ENCODE results near the gene SLC17A9. TPM values are rescaled to one million over a fixed set of nuclear protein-coding genes. Genes with fewer than 3 reads are reported as not detected.

SLC17A9 gene
- total and polyA plus RNA-seq, 2 experiments from 2014 or later = 32.0 to 39.3 TPM

GRCh38 chr20:63015147-63015661 is 62.7 kb downstream of the SLC17A9 start:
- Histone ChIP-seq H3K4me1 (ENCODE audit: insufficient read depth) (peaks cover 16% of the 10 kb centered on the region), H3K9me2 (ENCODE audit: insufficient read depth) (no peaks in the 10 kb centered on the region), H2AFZ (no peak overlapping the region), H3K4me2 (peak overlapping the region; percentile 77), H4K20me1 (replicated peaks; ENCODE audit: insufficient read depth) (no peaks in the 10 kb centered on the region), H3K79me2 (replicated peaks; ENCODE audit: insufficient read depth) (no peaks in the 10 kb centered on the region), H3F3A (replicated peaks; ENCODE audit: low read depth) (peaks cover 19% of the 10 kb centered on the region), H3K4me3 (peak overlapping the region; percentile 50; the same call in 1 of the 2 replicates), H3K27ac (ENCODE audit: low read depth) (no peak overlapping the region), H3K27me3 (ENCODE audit: insufficient read depth) (peaks cover 17% of the 10 kb centered on the region), H3K36me3 (ENCODE audit: insufficient read depth) (peaks cover 7% of the 10 kb centered on the region; the same call in 1 of the 2 replicates)
- ATAC-seq (peak; percentile 10), DNase-seq (ENCODE audit: low spot score) (no peak)
- H3K27ac Mint-ChIP-seq = no peak overlapping the region
- peaks cover 26% of the 10 kb centered on the region for H3K36me3 Mint-ChIP-seq (ENCODE audit: low read depth)
- H3K4me1 Mint-ChIP-seq = peaks cover 29% of the 10 kb centered on the region
- TF ChIP-seq, protein P1, sequence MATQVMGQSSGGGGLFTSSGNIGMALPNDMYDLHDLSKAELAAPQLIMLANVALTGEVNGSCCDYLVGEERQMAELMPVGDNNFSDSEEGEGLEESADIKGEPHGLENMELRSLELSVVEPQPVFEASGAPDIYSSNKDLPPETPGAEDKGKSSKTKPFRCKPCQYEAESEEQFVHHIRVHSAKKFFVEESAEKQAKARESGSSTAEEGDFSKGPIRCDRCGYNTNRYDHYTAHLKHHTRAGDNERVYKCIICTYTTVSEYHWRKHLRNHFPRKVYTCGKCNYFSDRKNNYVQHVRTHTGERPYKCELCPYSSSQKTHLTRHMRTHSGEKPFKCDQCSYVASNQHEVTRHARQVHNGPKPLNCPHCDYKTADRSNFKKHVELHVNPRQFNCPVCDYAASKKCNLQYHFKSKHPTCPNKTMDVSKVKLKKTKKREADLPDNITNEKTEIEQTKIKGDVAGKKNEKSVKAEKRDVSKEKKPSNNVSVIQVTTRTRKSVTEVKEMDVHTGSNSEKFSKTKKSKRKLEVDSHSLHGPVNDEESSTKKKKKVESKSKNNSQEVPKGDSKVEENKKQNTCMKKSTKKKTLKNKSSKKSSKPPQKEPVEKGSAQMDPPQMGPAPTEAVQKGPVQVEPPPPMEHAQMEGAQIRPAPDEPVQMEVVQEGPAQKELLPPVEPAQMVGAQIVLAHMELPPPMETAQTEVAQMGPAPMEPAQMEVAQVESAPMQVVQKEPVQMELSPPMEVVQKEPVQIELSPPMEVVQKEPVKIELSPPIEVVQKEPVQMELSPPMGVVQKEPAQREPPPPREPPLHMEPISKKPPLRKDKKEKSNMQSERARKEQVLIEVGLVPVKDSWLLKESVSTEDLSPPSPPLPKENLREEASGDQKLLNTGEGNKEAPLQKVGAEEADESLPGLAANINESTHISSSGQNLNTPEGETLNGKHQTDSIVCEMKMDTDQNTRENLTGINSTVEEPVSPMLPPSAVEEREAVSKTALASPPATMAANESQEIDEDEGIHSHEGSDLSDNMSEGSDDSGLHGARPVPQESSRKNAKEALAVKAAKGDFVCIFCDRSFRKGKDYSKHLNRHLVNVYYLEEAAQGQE (IDR thresholded peaks at IDR 0.05; ENCODE audit: unreplicated experiment) = no peak
- no peak for TF ChIP-seq ZNF462 (CRISPR knock-in tag; IDR thresholded peaks at IDR 0.05)
- no peak for TF ChIP-seq NANOG (IDR thresholded peaks at IDR 0.05; ENCODE audit: borderline replicate concordance)
- TF ChIP-seq JUNB (IDR thresholded peaks at IDR 0.05; ENCODE audit: unreplicated experiment) = no peak
- no peak for TF ChIP-seq CREB1 (CRISPR knock-in tag; IDR thresholded peaks at IDR 0.05; ENCODE audit: low read depth)
- no peak for TF ChIP-seq ZNF114 (CRISPR knock-in tag; IDR thresholded peaks at IDR 0.05)
- TF ChIP-seq EZH2phosphoT487 (IDR thresholded peaks at IDR 0.05; ENCODE audit: unreplicated experiment) = no peak
- no peak for TF ChIP-seq CTCF (conservative IDR thresholded peaks at IDR 0.05; ENCODE audit: low read depth in 2 of 2)
- TF ChIP-seq EZH2 (IDR thresholded peaks at IDR 0.05; ENCODE audit: low read depth, unreplicated experiment) = no peak
- no peak for TF ChIP-seq ZNF331 (CRISPR knock-in tag; IDR thresholded peaks at IDR 0.05; ENCODE audit: low read depth)
- no peak for TF ChIP-seq POLR2AphosphoS5 (IDR thresholded peaks at IDR 0.05; ENCODE audit: low read depth)
- no peak for TF ChIP-seq STAT1 (IDR thresholded peaks at IDR 0.05; ENCODE audit: unreplicated experiment)
- TF ChIP-seq, protein P2, sequence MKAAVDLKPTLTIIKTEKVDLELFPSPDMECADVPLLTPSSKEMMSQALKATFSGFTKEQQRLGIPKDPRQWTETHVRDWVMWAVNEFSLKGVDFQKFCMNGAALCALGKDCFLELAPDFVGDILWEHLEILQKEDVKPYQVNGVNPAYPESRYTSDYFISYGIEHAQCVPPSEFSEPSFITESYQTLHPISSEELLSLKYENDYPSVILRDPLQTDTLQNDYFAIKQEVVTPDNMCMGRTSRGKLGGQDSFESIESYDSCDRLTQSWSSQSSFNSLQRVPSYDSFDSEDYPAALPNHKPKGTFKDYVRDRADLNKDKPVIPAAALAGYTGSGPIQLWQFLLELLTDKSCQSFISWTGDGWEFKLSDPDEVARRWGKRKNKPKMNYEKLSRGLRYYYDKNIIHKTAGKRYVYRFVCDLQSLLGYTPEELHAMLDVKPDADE (IDR thresholded peaks at IDR 0.05) = no peak
- H3K9me3 Mint-ChIP-seq = peaks cover 32% of the 10 kb centered on the region
- H3K4me3 Mint-ChIP-seq = no peak overlapping the region
- H3K27me3 Mint-ChIP-seq (ENCODE audit: insufficient read depth, low read depth, poor library complexity) = peaks cover 33% of the 10 kb centered on the region
